Tibial nerve (tissue), 4 donors: Measurements from ENCODE around the gene NUAK1. TPM values are rescaled to one million over a fixed set of nuclear protein-coding genes. Genes with fewer than 3 reads are reported as not detected.
A peak's percentile ranks its signal among the peaks of the same experiment; 100 is the strongest.

ENCODE experiments used
- DNase-seq, 2 donors: peaks; one replicate each; pipeline ENCODE4 v3.0.0-alpha.2; 2019; ENCODE audit warnings: low spot score in 2 of 2
- H3K27ac ChIP-seq, 4 donors: fragments of 200-600 bp; sonication (generic) in 3 of 4; one replicate each; pipeline ENCODE4 v1.5.1; 2017 to 2019; ENCODE audit warnings: mild to moderate bottlenecking in 1 of 4
- H3K27me3 ChIP-seq, 2 donors: fragments of 200-600 bp; sonication (generic) in 1 of 2; one replicate each; pipeline versions ENCODE4 v1.5.1 to v1.6.0; 2017 to 2019
- H3K36me3 ChIP-seq, 3 donors: fragments of 200-600 bp; sonication (generic); one replicate each; pipeline ENCODE4 v1.5.1; 2018 to 2019
- H3K4me1 ChIP-seq, 4 donors: fragments of 200-600 bp; sonication (generic) in 3 of 4; one replicate each; pipeline ENCODE4 v1.5.1; 2017 to 2019
- H3K4me3 ChIP-seq, 4 donors: fragments of 200-600 bp; sonication (generic) in 3 of 4; one replicate each; pipeline ENCODE4 v1.5.1; 2017 to 2019; ENCODE audit warnings: mild to moderate bottlenecking in 1 of 4, moderate library complexity in 1 of 4
- H3K9me3 ChIP-seq, 4 donors: fragments of 200-600 bp; sonication (generic) in 3 of 4; one replicate each; pipeline ENCODE4 v1.5.1; 2017 to 2019
- CTCF ChIP-seq, 5 experiments: fragments of 200-600 bp in 3 of 5; fragments of 450-650 bp in 2 of 5; sonication (generic) in 3 of 5; IDR thresholded peaks; one replicate each; pipeline ENCODE4 v1.5.1; 2016 to 2019; ENCODE audit warnings: antibody characterized with exemption in 5 of 5, mild to moderate bottlenecking in 3 of 5, moderate library complexity in 2 of 5
- EP300 ChIP-seq, 2 donors: sonication (generic); formaldehyde crosslinking; IDR thresholded peaks; one replicate each; pipeline ENCODE4 v1.6.1; 2017; ENCODE audit warnings: antibody characterized with exemption in 2 of 2, mild to moderate bottlenecking in 1 of 2
- POLR2A ChIP-seq, 2 donors: fragments of 450-650 bp; IDR thresholded peaks; one replicate each; pipeline ENCODE4 v1.6.1; 2017; ENCODE audit warnings: antibody characterized with exemption in 2 of 2, mild to moderate bottlenecking in 2 of 2, moderate library complexity in 2 of 2
- WGBS, 2 donors: methylation state at CpG; one replicate each; pipeline ENCODE4 v1.1.5; 2018; 5-methylcytosine and 5-hydroxymethylcytosine counted together
- total RNA-seq, 4 donors: library from RNA; depleted of rRNA; stranded (reverse); fragments of >200 nt; gene quantifications; one replicate each; pipeline ENCODE4 v1.1.0, GENCODE V29; 2016

The NUAK1 gene
- total RNA-seq, 4 donors from 2014 or later = 32.0 to 47.9 (median 33.5) TPM

DNA sequence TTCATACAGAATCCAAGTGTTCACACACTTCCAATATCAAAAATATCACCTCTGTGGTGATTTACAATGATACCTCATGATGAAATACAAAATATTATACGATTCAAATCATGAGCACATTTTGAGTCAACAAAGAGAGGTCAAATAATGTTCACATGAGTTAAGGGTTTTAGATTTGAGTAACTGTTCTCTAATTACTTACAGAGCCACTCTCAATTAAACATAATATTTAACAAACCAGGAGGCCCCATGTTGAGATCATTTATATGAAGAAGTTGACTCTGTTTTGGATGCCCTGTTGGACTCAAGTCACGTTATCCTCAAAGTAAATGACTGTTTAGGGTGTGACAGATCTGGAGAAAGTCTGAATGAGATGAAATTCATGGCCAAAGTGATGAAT is 53.5 kb downstream of the NUAK1 start:
- 51 to 65% methylated on average over 2 of the region's 2 CpGs for WGBS, 2 donors
- Histone ChIP-seq H3K4me3 (no peak overlapping the region), H3K36me3 (no peaks in the 10 kb centered on the region), H3K27me3 (no peaks in the 10 kb centered on the region), H3K4me1 (peaks cover 0 to 81% (median 33%) of the 10 kb centered on the region in 4 donors), H3K9me3 (no peaks in the 10 kb centered on the region), H3K27ac (peak overlapping the region in 1 of 4 donors; percentile 83)
- DNase-seq = no peak
- TF ChIP-seq POLR2A (IDR thresholded peaks at IDR 0.05) (no peak), EP300 (IDR thresholded peaks at IDR 0.05) (no peak), CTCF (IDR thresholded peaks at IDR 0.05) (no peak)

DNA sequence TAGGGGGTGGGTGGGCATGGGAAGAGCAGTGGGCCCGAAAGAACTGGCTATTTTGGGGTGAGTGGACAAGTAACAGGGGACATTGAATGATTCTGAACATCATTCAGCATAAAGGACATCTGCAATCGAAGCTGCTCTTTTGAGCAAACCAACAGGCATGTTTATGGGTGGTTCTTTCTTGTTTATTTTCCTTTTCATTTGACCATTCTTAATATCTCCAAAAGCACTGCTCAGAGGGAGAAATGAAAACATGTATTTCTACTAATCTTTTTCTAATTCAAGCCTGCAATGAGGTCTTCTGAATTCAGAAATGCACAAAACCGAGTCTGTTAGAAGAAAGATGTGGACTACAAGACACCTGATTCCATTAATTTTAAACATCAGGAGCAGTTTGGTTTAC is 54.0 kb downstream of the NUAK1 start:
- H3K4me1 ChIP-seq = peaks cover 0 to 81% (median 31%) of the 10 kb centered on the region in 4 donors
- no peaks in the 10 kb centered on the region for H3K9me3 ChIP-seq
- 44 to 48% methylated on average over 3 of the region's 3 CpGs for WGBS, 2 donors
- H3K27me3 ChIP-seq = no peaks in the 10 kb centered on the region
- no peaks in the 10 kb centered on the region for H3K36me3 ChIP-seq
- H3K4me3 ChIP-seq = no peak overlapping the region
- peak overlapping the region in 3 of 4 donors; percentile 13 to 84 (median 83) for H3K27ac ChIP-seq
- no peak for DNase-seq
- TF ChIP-seq POLR2A (IDR thresholded peaks at IDR 0.05) (no peak), CTCF (IDR thresholded peaks at IDR 0.05) (no peak), EP300 (IDR thresholded peaks at IDR 0.05) (no peak)

DNA sequence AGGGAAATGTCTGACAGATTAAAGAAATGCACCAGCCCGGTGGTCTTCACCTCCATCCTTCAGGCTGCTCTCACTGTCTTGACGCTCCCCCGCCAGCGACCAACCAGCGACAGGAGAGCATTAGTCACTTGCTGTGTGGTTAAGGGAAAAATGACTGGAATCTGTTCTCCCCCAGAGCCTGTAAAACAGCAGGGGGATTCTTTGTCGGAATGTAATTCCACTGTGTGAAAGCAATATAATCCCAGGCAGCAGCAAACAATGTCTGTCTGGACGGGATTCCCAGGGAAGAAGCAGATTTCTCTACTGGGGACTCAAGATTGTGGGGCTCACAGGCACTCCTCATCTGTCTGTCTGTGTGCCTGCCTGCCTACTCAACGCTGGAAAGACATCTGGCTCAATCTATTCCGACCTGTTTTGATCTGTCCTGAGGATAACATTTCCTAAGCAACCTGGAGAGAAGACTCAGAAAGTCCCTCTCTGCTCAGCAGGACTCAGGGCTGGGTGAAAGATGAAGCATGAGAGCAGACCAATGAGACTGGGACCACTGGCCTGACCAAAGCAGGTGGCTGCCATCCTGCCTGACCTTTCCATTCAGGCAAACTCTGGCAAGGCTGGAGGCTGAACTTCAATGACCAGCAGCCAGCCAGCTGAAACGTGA is 54.6 kb downstream of the NUAK1 start:
- Histone ChIP-seq H3K27me3 (no peaks in the 10 kb centered on the region), H3K27ac (peak overlapping the region in 3 of 4 donors; percentile 13 to 84 (median 83)), H3K9me3 (no peaks in the 10 kb centered on the region), H3K4me3 (no peak overlapping the region), H3K4me1 (peaks cover 0 to 81% (median 25%) of the 10 kb centered on the region in 4 donors), H3K36me3 (no peaks in the 10 kb centered on the region)
- no peak for DNase-seq
- 21 to 33% methylated on average over 10 of the region's 10 CpGs for whole genome bisulfite sequencing, 2 donors
- no peak for TF ChIP-seq CTCF (IDR thresholded peaks at IDR 0.05)
- no peak for TF ChIP-seq POLR2A (IDR thresholded peaks at IDR 0.05)
- TF ChIP-seq EP300 (IDR thresholded peaks at IDR 0.05) = no peak

GRCh38 chr12:106082216-106083175 is 56.3 kb downstream of the NUAK1 start:
- H3K4me3 ChIP-seq = no peak overlapping the region
- no peak for DNase-seq
- WGBS, 2 donors = 81% methylated on average over 15 of the region's 15 CpGs
- peak overlapping the region in 2 of 4 donors; percentile 83 to 84 for H3K27ac ChIP-seq
- peaks cover 0 to 7% (median 0%) of the 10 kb centered on the region in 3 donors for H3K36me3 ChIP-seq
- no peaks in the 10 kb centered on the region for H3K27me3 ChIP-seq
- no peaks in the 10 kb centered on the region for H3K9me3 ChIP-seq
- H3K4me1 ChIP-seq = peaks cover 0 to 84% (median 27%) of the 10 kb centered on the region in 4 donors
- TF ChIP-seq POLR2A (IDR thresholded peaks at IDR 0.05) = no peak
- peak in 1 of 2 donors; percentile 58 for TF ChIP-seq EP300 (IDR thresholded peaks at IDR 0.05)

- peak overlapping the region in 2 of 4 donors; percentile 83 to 84 for H3K27ac ChIP-seq
- TF ChIP-seq POLR2A (IDR thresholded peaks at IDR 0.05) = no peak
- TF ChIP-seq EP300 (IDR thresholded peaks at IDR 0.05) = no peak
- no peak for TF ChIP-seq CTCF (IDR thresholded peaks at IDR 0.05)
- H3K4me3 ChIP-seq = no peak overlapping the region
- peaks cover 0 to 7% (median 0%) of the 10 kb centered on the region in 3 donors for H3K36me3 ChIP-seq
- peaks cover 0 to 78% (median 27%) of the 10 kb centered on the region in 4 donors for H3K4me1 ChIP-seq
- no peaks in the 10 kb centered on the region for H3K9me3 ChIP-seq
- H3K27me3 ChIP-seq = no peaks in the 10 kb centered on the region
- no peak for DNase-seq
Observed at GRCh38 chr12:106081606-106082005, 57.1 kb downstream of the NUAK1 start.
